IPS-NIHi7 (cell line): ENCODE measurements around the gene BCAN.

Experiments used
- DNase-seq: peaks from one replicate; pipeline ENCODE4 v3.0.0; 2012; ENCODE audit warnings: mixed read lengths; ENCODE audit errors: extremely low spot score

BCAN gene

GRCh38 chr1:156662005-156662799 lies 20.3 kb downstream of the BCAN start:
- DNase-seq = no peak

- no peak for DNase-seq
Observed at GRCh38 chr1:156662800-156663055, 20.8 kb downstream of the BCAN start.

- DNase-seq = no peak
Observed at GRCh38 chr1:156663178-156663577, 21.3 kb downstream of the BCAN start.

- no peak for DNase-seq
Observed at GRCh38 chr1:156664046-156664766, 22.3 kb downstream of the BCAN start.

- no peak for DNase-seq
Observed at GRCh38 chr1:156664767-156665411, 23.0 kb downstream of the BCAN start.

- DNase-seq = no peak
Observed at GRCh38 chr1:156665539-156665938, 23.6 kb downstream of the BCAN start.

GRCh38 chr1:156666862-156667609 lies 25.1 kb downstream of the BCAN start:
- DNase-seq = no peak

GRCh38 chr1:156667610-156667967 lies 25.7 kb downstream of the BCAN start:
- no peak for DNase-seq

- no peak for DNase-seq
Observed at GRCh38 chr1:156667968-156668709, 26.2 kb downstream of the BCAN start.

GRCh38 chr1:156668801-156669637 lies 27.1 kb downstream of the BCAN start:
- no peak for DNase-seq

GRCh38 chr1:156669794-156670193 lies 27.9 kb downstream of the BCAN start:
- no peak for DNase-seq

GRCh38 chr1:156670359-156670758 lies 28.4 kb downstream of the BCAN start:
- no peak for DNase-seq

GRCh38 chr1:156670791-156671190 lies 28.9 kb downstream of the BCAN start:
- no peak for DNase-seq

- DNase-seq = no peak
Observed at GRCh38 chr1:156671804-156672203, 29.9 kb downstream of the BCAN start.

- peak; percentile 79 for DNase-seq
Observed at GRCh38 chr1:156673387-156674121, 31.6 kb downstream of the BCAN start.

GRCh38 chr1:156675210-156676113 lies 33.5 kb downstream of the BCAN start:
- DNase-seq = no peak

- no peak for DNase-seq
Observed at GRCh38 chr1:156676114-156676819, 34.4 kb downstream of the BCAN start.
